ENCODE results near the gene ATP10B. TPM values are rescaled to one million over a fixed set of nuclear protein-coding genes. Genes with fewer than 3 reads are reported as not detected.
"Not testable (repeated sequence)": the region's sequence is repeated elsewhere in the genome, so short reads cannot be mapped to it uniquely, and the experiment has no call there.

Gene ATP10B
- total RNA-seq, 1 donor, result not detected

DNA sequence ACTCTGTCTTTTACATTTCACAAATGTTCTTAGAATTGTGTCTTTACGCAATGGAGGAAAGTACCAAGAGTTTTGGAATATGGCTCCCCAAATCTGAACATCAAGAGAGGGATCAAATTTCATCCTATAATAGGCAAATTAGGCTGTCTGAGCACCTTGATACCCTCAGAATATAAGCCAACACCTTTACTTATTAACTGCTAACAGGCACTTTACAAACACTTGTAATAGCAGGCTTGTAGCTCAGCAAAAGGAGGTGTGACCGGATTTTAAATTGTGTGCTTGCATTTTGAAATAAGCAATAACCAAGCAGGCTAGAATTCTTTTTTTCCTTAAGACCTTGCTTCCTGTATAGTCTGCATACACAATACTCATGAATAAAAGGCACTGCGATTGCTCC, 92.0 kb downstream of the ATP10B start:
- DNase-seq (ENCODE audit: low read depth in 2 of 3, low spot score in 2 of 3), result no peak

- no peak for DNase-seq (ENCODE audit: low read depth in 2 of 3, low spot score in 2 of 3)
Observed at GRCh38 chr5:160757194-160757593, 94.8 kb downstream of the ATP10B start.

DNA sequence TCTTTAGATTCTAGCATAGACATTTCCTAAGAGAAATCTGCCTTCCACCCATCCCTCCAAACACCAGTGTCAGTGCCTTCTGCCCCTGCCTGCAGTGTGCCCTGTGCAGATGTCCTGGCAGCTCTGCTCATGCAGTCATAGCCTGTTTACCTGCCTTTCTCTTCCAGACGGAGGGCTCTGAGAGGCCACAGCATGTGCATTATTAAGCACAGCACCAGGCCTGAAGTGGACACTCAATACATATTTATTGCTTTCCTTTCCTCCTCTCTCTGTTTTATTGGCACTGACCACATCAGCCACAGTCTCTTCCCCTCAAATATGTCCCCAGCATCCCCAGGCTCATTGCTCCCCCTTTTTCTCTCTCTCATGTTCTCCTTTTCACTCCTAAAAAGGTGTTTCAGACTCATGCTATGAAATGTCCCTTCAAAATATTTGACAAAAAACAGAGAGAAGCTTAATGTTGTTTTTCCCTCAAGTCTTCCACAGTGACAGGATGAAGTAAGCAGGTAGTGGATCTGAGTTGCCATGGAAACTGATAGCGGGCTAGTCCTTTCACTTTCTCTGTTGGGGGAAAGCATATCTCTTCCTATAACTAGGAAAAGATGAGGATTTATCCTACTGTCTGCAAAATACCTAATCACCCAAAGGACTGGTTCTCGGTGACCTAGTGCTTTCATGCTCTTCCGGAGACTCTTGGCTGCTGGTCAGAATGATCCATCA, 100.9 kb downstream of the ATP10B start:
- no peak for DNase-seq (ENCODE audit: low read depth in 2 of 3, low spot score in 2 of 3)

GRCh38 chr5:160749682-160750081, 102.3 kb downstream of the ATP10B start:
- no peak for DNase-seq (ENCODE audit: low read depth in 2 of 3, low spot score in 2 of 3)

GRCh38 chr5:160749026-160749425, 103.0 kb downstream of the ATP10B start:
- no peak for DNase-seq (ENCODE audit: low read depth in 2 of 3, low spot score in 2 of 3)

DNA sequence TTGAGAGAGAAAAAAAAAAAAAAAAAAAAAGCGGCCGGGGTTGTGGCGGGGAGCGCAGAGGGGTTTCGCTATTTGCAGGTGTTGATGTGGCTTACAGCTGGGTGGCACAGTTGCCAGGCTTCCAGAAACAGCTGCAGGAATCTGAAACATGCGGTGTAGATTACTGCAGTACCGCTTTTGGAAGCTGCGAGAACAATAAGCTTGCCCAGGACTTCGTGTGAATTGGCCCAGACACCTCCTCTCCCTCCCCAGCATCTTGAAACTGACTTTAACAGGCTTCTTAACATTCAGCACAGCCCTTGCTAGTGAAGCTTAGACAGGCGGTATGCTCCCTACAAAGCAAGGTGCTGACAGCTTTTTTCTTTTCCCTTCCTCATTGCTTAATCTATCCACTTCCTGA, 104.0 kb downstream of the ATP10B start:
- DNase-seq (ENCODE audit: low read depth in 2 of 3, low spot score in 2 of 3), result no peak

DNA sequence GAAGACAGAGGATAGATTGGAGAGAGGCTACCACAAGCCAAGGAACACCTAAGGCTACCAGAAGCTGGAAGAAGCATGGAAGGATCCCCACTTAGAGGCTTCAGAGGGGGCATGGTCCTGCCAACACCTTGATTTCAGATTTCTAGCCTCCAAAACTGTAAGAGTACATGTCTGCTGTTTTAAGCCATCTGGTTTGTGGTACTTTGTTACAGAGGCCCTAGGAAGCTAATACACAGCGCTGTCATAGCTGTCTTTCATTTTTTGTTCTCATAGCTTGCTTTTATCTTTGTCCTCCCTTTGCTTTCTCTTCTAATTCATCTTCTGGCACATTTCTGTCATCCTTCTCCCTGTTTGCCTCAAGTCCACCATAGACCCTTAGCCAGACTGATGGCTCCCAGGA, 104.5 kb downstream of the ATP10B start:
- no peak for DNase-seq (ENCODE audit: low read depth in 2 of 3, low spot score in 2 of 3)

DNA sequence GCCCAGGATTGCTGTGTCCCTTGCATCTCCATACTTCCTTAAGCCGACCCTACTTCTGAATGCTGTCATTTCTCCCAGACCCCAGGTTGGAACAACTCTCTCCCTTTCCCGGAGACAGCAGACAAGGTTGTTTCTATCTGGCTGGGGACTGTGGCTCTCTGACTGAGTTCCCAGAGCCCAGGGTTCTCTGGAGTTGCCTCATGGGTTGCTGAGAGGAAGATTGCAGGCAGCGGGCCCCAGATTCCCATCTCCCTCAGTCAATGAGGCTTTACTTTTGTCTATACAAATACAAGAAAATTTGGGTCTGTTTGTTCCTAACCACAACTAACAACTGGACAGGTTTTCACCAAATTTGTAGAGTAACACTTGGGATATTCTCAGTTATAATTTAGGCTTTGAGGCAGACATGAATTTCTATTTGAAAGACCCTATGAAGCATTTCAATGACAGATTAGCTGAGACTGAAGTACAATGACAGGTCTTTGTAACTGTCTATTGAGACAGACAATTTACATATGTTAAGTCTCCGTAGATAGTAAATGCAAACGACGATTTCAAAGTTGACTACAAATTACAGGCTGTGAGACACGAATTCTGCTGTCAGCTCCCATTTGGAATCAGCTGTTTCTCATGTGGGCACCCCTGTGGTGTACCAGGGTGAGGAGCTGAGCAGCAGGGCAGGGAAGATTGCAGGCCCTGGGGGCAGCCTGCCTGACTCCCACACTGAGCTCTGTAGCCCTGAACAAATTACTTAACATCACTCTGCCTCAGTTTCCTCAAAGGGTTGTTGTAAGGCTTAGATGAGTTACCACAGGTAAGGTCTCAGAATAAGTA, 107.5 kb downstream of the ATP10B start:
- DNase-seq (ENCODE audit: low read depth in 2 of 3, low spot score in 2 of 3), result no peak

- DNase-seq (ENCODE audit: low read depth in 2 of 3, low spot score in 2 of 3), result no peak
Observed at GRCh38 chr5:160743027-160743426, 109.0 kb downstream of the ATP10B start.

- no peak for DNase-seq (ENCODE audit: low read depth in 2 of 3, low spot score in 2 of 3)
Observed at GRCh38 chr5:160742446-160742845, 109.6 kb downstream of the ATP10B start.

DNA sequence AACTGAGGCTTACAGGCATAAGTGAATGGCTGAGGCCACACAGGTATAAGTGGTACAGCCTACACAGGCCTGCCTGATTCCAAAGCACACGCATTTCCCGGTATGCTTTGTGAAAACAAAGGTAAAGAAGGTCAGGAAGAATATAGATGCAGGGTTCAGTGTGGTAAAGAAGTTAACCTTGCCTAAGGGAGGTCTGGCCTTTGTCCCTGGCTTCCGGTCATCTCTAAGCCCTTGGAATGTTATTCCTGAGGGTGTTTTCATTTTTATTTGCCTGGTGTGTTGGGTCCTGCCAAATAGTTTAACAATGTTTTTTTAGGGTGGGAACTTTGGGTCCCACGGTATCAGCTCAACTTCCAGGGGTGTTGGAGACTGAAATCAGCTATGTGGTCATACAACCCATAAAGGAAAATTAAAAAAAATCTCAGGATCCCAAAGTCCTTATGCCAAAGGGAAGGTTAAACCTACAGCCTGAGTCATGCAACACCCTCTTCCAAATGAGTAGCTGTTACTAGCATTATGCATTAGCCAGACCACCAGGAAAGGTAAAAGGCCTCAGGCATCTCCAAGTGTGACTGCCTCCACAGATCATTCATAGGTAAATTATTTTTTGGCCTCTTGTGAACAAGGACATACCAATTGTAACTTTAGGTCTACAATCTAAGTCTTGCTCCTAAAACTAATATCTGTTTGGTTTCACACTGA, 124.6 kb downstream of the ATP10B start:
- no peak for DNase-seq (ENCODE audit: low read depth in 2 of 3, low spot score in 2 of 3)

GRCh38 chr5:160726721-160727120, 125.3 kb downstream of the ATP10B start:
- DNase-seq (ENCODE audit: low read depth in 2 of 3, low spot score in 2 of 3), result no peak

DNA sequence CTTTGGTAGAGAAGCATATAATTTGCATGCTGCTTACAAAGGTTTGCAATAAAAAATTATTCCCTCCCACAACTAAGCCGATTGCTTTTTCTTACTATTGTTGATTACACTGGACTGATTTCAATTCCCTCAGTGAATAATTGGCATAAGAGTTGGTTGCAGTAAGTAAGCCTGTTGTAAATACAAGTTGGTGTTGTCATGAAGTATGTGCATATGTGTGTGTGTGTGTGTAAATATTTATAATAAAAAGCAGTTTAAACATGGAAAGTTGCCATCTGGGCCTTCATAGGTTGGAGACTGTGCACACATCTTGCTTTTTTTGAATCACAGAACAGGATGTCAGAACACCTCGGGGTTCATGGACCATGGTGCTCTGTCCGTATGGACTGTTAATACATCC, 131.2 kb downstream of the ATP10B start:
- DNase-seq (ENCODE audit: low read depth in 2 of 3, low spot score in 2 of 3), result no peak

DNA sequence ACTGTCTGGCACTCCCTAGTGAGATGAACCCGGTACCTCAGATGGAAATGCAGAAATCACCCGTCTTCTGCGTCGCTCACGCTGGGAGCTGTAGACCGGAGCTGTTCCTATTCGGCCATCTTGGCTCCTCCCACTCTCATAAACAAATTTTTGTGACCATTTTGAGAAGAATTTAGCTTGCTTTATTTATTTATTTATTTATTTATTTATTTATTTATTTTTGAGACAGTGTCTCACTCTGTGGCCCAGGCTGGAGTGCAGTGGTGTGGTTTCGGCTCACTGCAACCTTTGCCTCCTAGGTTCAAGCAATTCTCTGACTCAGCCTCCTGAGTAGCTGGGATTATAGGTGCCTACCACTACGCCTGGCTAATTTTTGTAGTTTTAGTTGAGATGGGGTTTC, 136.5 kb downstream of the ATP10B start:
- not testable (repeated sequence) for DNase-seq (ENCODE audit: low read depth in 2 of 3, low spot score in 2 of 3)

- DNase-seq (ENCODE audit: low read depth in 2 of 3, low spot score in 2 of 3), result no peak
Observed at GRCh38 chr5:160703547-160704189, 148.3 kb downstream of the ATP10B start.

DNA sequence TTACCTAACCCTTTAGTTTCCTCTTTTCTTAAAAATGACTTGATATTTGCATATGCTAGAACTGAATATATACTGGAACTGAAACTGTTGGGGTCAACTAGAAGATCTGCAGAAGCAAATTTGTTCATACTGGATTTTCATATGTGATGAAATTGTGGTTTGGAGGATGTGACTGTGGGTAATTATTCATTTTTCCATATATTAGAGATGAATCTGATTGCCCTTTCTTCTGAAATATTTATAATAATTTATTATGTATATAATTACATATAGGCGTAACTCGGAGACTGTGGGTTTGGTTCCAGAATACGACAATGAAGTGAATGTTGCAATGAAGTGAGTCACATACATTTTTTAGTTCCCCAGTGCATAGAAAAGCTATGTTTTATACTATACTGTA, 149.1 kb downstream of the ATP10B start:
- no peak for DNase-seq (ENCODE audit: low read depth in 2 of 3, low spot score in 2 of 3)

DNA sequence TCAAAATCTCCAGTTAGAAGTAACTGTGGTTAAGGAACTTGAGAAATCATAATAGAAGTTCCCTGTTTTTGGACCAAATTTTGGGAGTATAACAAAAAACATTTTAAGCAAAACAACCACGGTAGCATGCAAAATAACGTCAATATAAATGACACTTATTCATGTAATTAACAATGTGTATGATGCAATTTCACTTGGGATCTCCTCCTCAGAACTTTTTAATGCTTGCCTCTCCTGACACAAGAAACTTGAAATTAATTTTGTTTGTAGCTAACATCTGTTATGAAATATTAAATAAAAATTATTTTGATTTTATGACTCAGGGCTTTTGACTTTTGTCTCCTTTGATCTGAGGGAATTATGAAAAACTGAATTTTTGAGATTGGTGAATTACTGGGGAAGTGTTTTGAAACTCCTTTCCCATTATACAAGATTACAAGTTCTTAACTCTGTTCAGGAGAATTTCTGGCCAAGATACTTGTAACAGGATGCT, 149.7 kb downstream of the ATP10B start:
- DNase-seq (ENCODE audit: low read depth in 2 of 3, low spot score in 2 of 3), result no peak

GRCh38 chr5:160701403-160701802, 150.6 kb downstream of the ATP10B start:
- no peak for DNase-seq (ENCODE audit: low read depth in 2 of 3, low spot score in 2 of 3)

DNA sequence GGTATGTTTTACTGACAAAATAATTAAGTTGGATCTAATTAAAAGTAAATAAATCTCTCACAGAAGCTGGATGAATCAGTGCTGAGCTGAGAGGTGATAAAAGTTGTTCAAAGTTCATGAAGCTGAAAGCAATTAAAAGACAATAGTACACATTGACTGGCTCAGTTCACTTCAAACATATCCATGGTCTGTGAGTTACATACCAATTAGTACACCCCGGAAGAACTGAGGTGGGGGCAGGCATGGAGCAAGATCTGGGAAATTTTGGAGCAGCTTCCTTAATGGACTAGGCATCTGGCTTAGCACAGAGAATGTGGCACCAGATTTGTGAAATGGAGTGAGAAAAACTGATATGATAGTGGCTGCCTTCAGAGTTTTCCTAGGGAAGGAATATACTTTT, 152.7 kb downstream of the ATP10B start:
- DNase-seq (ENCODE audit: low read depth in 2 of 3, low spot score in 2 of 3), result no peak

- no peak for DNase-seq (ENCODE audit: low read depth in 2 of 3, low spot score in 2 of 3)
Observed at GRCh38 chr5:160697281-160697680, 154.7 kb downstream of the ATP10B start.

GRCh38 chr5:160694896-160695295, 157.1 kb downstream of the ATP10B start:
- DNase-seq (ENCODE audit: low read depth in 2 of 3, low spot score in 2 of 3), result no peak

Data from hematopoietic multipotent progenitor cell (in vitro differentiated cells).